K562 (cell line): ENCODE results near the gene RIOK3. TPM values are rescaled to one million over a fixed set of nuclear protein-coding genes. Genes with fewer than 3 reads are reported as not detected.
A peak's percentile ranks its signal among the peaks of the same experiment; 100 is the strongest.
"Not testable (repeated sequence)": the region's sequence is repeated elsewhere in the genome, so short reads cannot be mapped to it uniquely, and the experiment has no call there.

Experiments
- ATAC-seq: fragments of 200-7000 bp; cut with Tn5 transposase; 3 replicates; pipeline ENCODE4 v1.9.1; 2020; ENCODE audit warnings: moderate library complexity
- BruUV-seq: library from RNA; stranded (reverse); fragments of 400-500 nt; replicated peaks from 2 replicates; lab custom pipeline; 2021; lab: Mats Ljungman, UMichigan
- CTCF ChIA-PET: fragments of 300-600 bp; formaldehyde crosslinking; extraction: SDS; loops from one replicate; lab custom pipeline; 2021; ENCODE audit warnings: low intra/inter-chr PET ratio; lab: Yijun Ruan, JAX
- POLR2A ChIA-PET: fragments of 300-600, 350-650 bp; sonication (Branson Sonifier 250); formaldehyde crosslinking; extraction: SDS; loops from one replicate; lab custom pipeline; 2021; ENCODE audit warnings: antibody characterized with exemption, inconsistent platforms; lab: Yijun Ruan, JAX
- DNase-seq, 4 experiments: peaks; one replicate each; pipeline versions ENCODE4 v3.0.0 to v3.0.0-alpha.2; 2011 to 2018; ENCODE audit warnings: low spot score in 3 of 4, mixed read lengths in 3 of 4; ENCODE audit errors: extremely low read depth in 1 of 4
- FAIRE-seq: peaks from 2 replicates; lab custom pipeline; 2011; peaks lifted over from hg19 to GRCh38; lab: Jason Lieb, UNC
- H2AFZ ChIP-seq: 2 replicates; pipeline ENCODE4 v1.6.0; 2011; ENCODE audit warnings: low read depth, low read length, control low read depth, inconsistent platforms
- H3K27ac ChIP-seq: fragments of 200-600 bp; 3 replicates; pipeline ENCODE4 v1.8.0; 2011; ENCODE audit warnings: low read depth, mild to moderate bottlenecking, control low read depth, inconsistent platforms, low read length, moderate library complexity, mixed read lengths; ENCODE audit errors: extremely low read depth
- H3K27me3 ChIP-seq, 2 experiments: fragments of 300-600 bp in 1 of 2; 2 replicates in 1 of 2; 3 replicates in 1 of 2; pipeline versions ENCODE4 v1.6.0 to v1.8.0; 2011; ENCODE audit warnings: inconsistent platforms in 2 of 2, low read length in 2 of 2, mild to moderate bottlenecking in 1 of 2, mixed read lengths in 1 of 2, moderate library complexity in 1 of 2; ENCODE audit not compliant: control insufficient read depth in 2 of 2, insufficient read depth in 2 of 2
- H3K36me3 ChIP-seq: fragments of 300-600 bp; 3 replicates; pipeline ENCODE4 v1.8.0; 2011; ENCODE audit warnings: mild to moderate bottlenecking, low read length, inconsistent platforms; ENCODE audit not compliant: control insufficient read depth, insufficient read depth
- H3K4me1 ChIP-seq, 2 experiments: fragments of 200-600 bp in 1 of 2; replicated peaks in 1 of 2; 2 replicates in 1 of 2; 3 replicates in 1 of 2; pipeline versions ENCODE4 v1.5.1 to v1.8.0; 2011; ENCODE audit warnings: inconsistent platforms in 2 of 2, low read length in 2 of 2, mild to moderate bottlenecking in 1 of 2, mixed read lengths in 1 of 2, moderate library complexity in 1 of 2; ENCODE audit not compliant: control insufficient read depth in 2 of 2, insufficient read depth in 2 of 2
- H3K4me2 ChIP-seq: 2 replicates; pipeline ENCODE4 v1.6.1; 2011; ENCODE audit warnings: low read length, control low read depth, inconsistent platforms, mixed read lengths; ENCODE audit not compliant: insufficient read depth
- H3K4me3 ChIP-seq: fragments of 200-600 bp; sonication (generic), shearing (Covaris generic); 2 replicates; pipeline ENCODE4 v1.5.1; 2016; ENCODE audit warnings: control low read depth, inconsistent platforms
- H3K79me2 ChIP-seq: fragments of 200-600 bp; 3 replicates; pipeline ENCODE4 v1.8.0; 2011; ENCODE audit warnings: low read length, inconsistent platforms; ENCODE audit not compliant: control insufficient read depth, insufficient read depth
- H3K9ac ChIP-seq, 2 experiments: 2 replicates each; pipeline versions ENCODE4 v1.6.0 to v1.6.1; 2011; ENCODE audit warnings: low read depth in 2 of 2, low read length in 2 of 2, control low read depth in 1 of 2, inconsistent platforms in 1 of 2, mild to moderate bottlenecking in 1 of 2, mixed read lengths in 1 of 2; ENCODE audit not compliant: insufficient read depth in 1 of 2
- H3K9me1 ChIP-seq: one replicate; pipeline ENCODE4 v1.6.0; 2011; ENCODE audit warnings: inconsistent platforms, mild to moderate bottlenecking, low read length, moderate library complexity; ENCODE audit not compliant: control insufficient read depth, insufficient read depth
- H3K9me3 ChIP-seq: replicated peaks from 2 replicates; pipeline ENCODE4 v1.5.1; 2011; ENCODE audit warnings: low read depth, low read length, inconsistent platforms; ENCODE audit not compliant: control insufficient read depth, insufficient read depth
- H4K20me1 ChIP-seq: replicated peaks from 2 replicates; pipeline ENCODE4 v1.6.1; 2011; ENCODE audit warnings: low read length, inconsistent platforms, mixed read lengths; ENCODE audit not compliant: control insufficient read depth, insufficient read depth
- ZNF146 ChIP-seq: IDR thresholded peaks from one replicate; pipeline ENCODE4 v1.6.1; 2018; ENCODE audit warnings: missing compliant biosample characterization; ENCODE audit not compliant: unreplicated experiment
- WGBS: fragments of 100-300 bp; shearing (Covaris generic); methylation state at CpG from one replicate; pipeline ENCODE4 v1.1.6; 2016; ENCODE audit warnings: low coverage, mixed read lengths; ENCODE audit not compliant: insufficient coverage; ENCODE audit errors: missing lambda C conversion rate; 5-methylcytosine and 5-hydroxymethylcytosine counted together
- in situ Hi-C: fragments of 300-500 bp; cut with MboI; formaldehyde crosslinking; loops from 4 replicates; pipeline ENCODE4 v1.15.0; 2018; ENCODE audit warnings: inconsistent platforms, mixed read lengths
- intact Hi-C: fragments of 100-400 bp; cut with micrococcal nuclease; formaldehyde crosslinking; loops from 2 replicates; pipeline ENCODE4 v1.14.2; 2022
- polyA plus RNA-seq, 8 experiments: library from polyadenylated mRNA; depleted of rRNA in 4 of 8; stranded (reverse) in 5 of 8; unstranded in 3 of 8; fragments of >200 nt; fragmentation: Nextera tagmentation in 2 of 8; fragmentation: Illumina TruSeq in 1 of 8; extraction: Ambion mirVana in 2 of 8; extraction: Trizol in 1 of 8; gene quantifications; 2 replicates each; pipeline versions ENCODE4 v1.2.1 to v1.2.3, GENCODE V29; 2011 to 2014; ENCODE audit warnings: inconsistent platforms in 1 of 8, missing spikeins in 1 of 8
- total RNA-seq, 7 experiments: library from RNA; depleted of rRNA in 6 of 7; stranded (reverse); fragments of >200 nt in 6 of 7; fragmentation: Illumina TruSeq in 2 of 7; extraction: Trizol in 2 of 7; gene quantifications; 2 replicates each; pipeline versions ENCODE4 v1.2.1 to v1.2.3, GENCODE V29; 2011 to 2021; ENCODE audit warnings: low replicate concordance in 1 of 7

Gene RIOK3
- total and polyA plus RNA-seq, 9 of the 15 experiments (the other 6 are each of a cell fraction or from before 2014, with no cell fraction given): 21.4 to 89.5 (median 62.9) TPM

- ATAC-seq, H3K79me2 ChIP-seq, H3K27me3 ChIP-seq, H4K20me1 ChIP-seq, FAIRE-seq, in situ Hi-C loops, H2AFZ ChIP-seq, intact Hi-C loops, H3K9ac ChIP-seq, BruUV-seq, H3K4me3 ChIP-seq, H3K4me1 ChIP-seq, H3K9me3 ChIP-seq, DNase-seq, H3K9me1 ChIP-seq, H3K4me2 ChIP-seq, H3K27ac ChIP-seq: not testable (repeated sequence)
- POLR2A ChIA-PET: interaction anchor here (0.6 kb wide), 1 partner anchor 18 kb away, joined by 3 read pairs; no protein-coding TSS in a partner anchor
- 84% methylated on average over 2 of the region's 2 CpGs for WGBS
- CTCF ChIA-PET: interaction anchor here (0.7 kb wide), 1 partner anchor 76 kb away, joined by 3 read pairs; no protein-coding TSS in a partner anchor
- H3K36me3 ChIP-seq: peaks cover 65% of the 10 kb centered on the region
- peak; percentile 40 for TF ChIP-seq ZNF146
Observed at GRCh38 chr18:23510923-23511322, 57.8 kb downstream of the RIOK3 start.

DNA sequence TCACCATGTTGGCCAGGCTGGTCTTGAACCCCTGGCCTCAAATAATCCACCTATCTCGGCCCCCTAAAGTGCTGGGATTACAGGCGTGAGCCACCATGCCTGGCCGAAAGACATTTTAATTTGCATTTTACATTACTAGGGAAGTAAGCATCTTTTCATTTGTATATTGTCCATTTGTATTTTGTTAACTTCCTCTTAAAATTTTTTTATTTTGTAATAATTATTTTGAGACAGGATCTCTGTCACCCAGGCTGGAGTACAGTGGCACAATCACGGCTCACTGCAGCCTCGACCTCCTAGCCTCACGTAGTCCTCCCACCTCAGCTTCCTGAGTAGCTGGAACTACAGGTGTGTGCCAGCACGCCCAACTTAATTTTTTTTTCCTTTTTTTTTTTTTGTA lies 59.1 kb downstream of the RIOK3 start:
- in situ Hi-C loops, H3K9ac ChIP-seq, FAIRE-seq, H3K79me2 ChIP-seq, H3K9me3 ChIP-seq, H3K4me3 ChIP-seq, H3K4me2 ChIP-seq, ATAC-seq, DNase-seq, H3K4me1 ChIP-seq, CTCF ChIA-PET, BruUV-seq, H3K27ac ChIP-seq, H2AFZ ChIP-seq, H4K20me1 ChIP-seq, H3K9me1 ChIP-seq, intact Hi-C loops, H3K27me3 ChIP-seq: not testable (repeated sequence)
- 93% methylated on average over 7 of the region's 7 CpGs for WGBS
- H3K36me3 ChIP-seq: peaks cover 66% of the 10 kb centered on the region
- POLR2A ChIA-PET: interaction anchor here (1.5 kb wide), 1 partner anchor 15 kb away, joined by 4 read pairs; no protein-coding TSS in a partner anchor
